ENCODE data around the gene GPR108.

GRCh38 chr19:6723738-6724137 is 13.6 kb downstream of the GPR108 start:
- TF ChIP-seq CTCF (IDR thresholded peaks at IDR 0.05) = no peak
- no peak for TF ChIP-seq REST (IDR thresholded peaks at IDR 0.05; ENCODE audit: insufficient read depth in 1 of 2, low read depth in 2 of 2, low read length in 1 of 2)
